PC-3 (cell line): ENCODE measurements around the gene DPY30.

Experiments used
- CTCF ChIP-seq: fragments of 300-600 bp; sonication (generic); conservative IDR thresholded peaks from 2 replicates; pipeline ENCODE4 v1.5.1; 2017; ENCODE audit warnings: antibody characterized with exemption, low read depth, mild to moderate bottlenecking, low read length
- EZH2 ChIP-seq: fragments of 300-600 bp; sonication (generic); IDR thresholded peaks from one replicate; pipeline ENCODE4 v1.6.1; 2017; ENCODE audit warnings: antibody characterized with exemption, mild to moderate bottlenecking, low read length; ENCODE audit not compliant: unreplicated experiment
- EZH2phosphoT487 ChIP-seq: fragments of 300-600 bp; sonication (generic); IDR thresholded peaks from 2 replicates; pipeline ENCODE4 v1.6.1; 2018; ENCODE audit warnings: mild to moderate bottlenecking, antibody characterized with exemption, low read length, borderline replicate concordance

DNA sequence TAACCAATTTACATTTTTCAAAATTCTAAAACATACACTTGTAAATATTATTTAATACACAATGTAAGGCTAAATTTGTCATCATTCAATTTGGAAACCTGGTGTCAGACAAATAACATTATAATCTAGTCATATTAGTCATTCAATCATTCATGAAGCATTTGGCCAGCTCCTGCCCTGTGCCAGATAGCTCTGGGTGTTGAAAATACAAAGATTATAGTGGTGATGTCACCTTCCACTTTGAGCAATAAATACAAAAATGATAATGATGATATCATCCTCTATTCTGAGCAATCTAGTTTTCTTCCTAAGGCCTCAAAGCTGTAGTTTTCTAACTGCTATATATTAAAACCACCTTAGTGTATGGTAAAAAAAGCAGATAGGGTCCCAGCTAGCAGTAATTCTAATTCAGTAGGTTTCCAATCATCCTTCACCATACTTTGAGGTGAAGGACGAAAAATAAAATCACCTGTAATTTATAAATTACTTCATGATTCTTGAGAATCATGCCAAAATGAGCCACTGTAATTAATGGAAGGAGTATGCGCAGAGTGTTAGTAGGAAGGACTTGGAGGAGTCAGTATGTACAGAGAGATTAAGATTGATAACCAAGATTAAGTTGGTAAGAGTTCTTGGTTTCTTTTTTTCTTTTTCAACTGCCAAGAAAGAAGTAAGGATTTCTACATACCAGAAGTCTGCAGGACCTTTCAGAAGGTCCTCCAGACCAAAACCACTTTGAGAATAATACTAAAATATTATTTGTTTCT, 52.0 kb downstream of the DPY30 start:
- no peak for TF ChIP-seq EZH2phosphoT487
- no peak for TF ChIP-seq CTCF
- no peak for TF ChIP-seq EZH2
